DND-41 (cell line): ENCODE measurements around the gene EXOSC10.
"Not testable (repeated sequence)": the region's sequence is repeated elsewhere in the genome, so short reads cannot be mapped to it uniquely, and the experiment has no call there.

Source experiments
- ATAC-seq: fragments of 200-7000 bp; cut with Tn5 transposase; 3 replicates; pipeline ENCODE4 v1.9.1; 2021; ENCODE audit warnings: low read depth; ENCODE audit not compliant: insufficient read depth
- DNase-seq: peaks from one replicate; pipeline ENCODE4 v3.0.0-alpha.2; 2020
- H2AFZ ChIP-seq: 2 replicates; pipeline ENCODE4 v1.6.0; 2012; ENCODE audit warnings: low read depth, low read length
- H3K27ac ChIP-seq: 2 replicates; pipeline ENCODE4 v1.5.1; 2012; ENCODE audit warnings: low read length, inconsistent platforms
- H3K27me3 ChIP-seq: fragments of 200-600 bp; sonication (generic); 2 replicates; pipeline ENCODE4 v1.6.0; 2012; ENCODE audit warnings: low read length, mild to moderate bottlenecking, inconsistent platforms; ENCODE audit not compliant: insufficient read depth, poor library complexity
- H3K36me3 ChIP-seq: 2 replicates; pipeline ENCODE4 v1.5.1; 2012; ENCODE audit warnings: low read length, inconsistent platforms; ENCODE audit not compliant: insufficient read depth
- H3K4me1 ChIP-seq: 2 replicates; pipeline ENCODE4 v1.5.1; 2012; ENCODE audit warnings: mild to moderate bottlenecking, low read length; ENCODE audit not compliant: insufficient read depth
- H3K4me2 ChIP-seq: 2 replicates; pipeline ENCODE4 v1.6.0; 2012; ENCODE audit warnings: mild to moderate bottlenecking, moderate library complexity, low read length, inconsistent platforms; ENCODE audit not compliant: insufficient read depth
- H3K4me3 ChIP-seq, 2 experiments: fragments of 200-600 bp in 1 of 2; shearing (Covaris generic) in 1 of 2; 2 replicates each; pipeline ENCODE4 v1.5.1; 2012 to 2016; ENCODE audit warnings: inconsistent platforms in 2 of 2, low read length in 2 of 2, mild to moderate bottlenecking in 2 of 2, low read depth in 1 of 2, moderate library complexity in 1 of 2
- H3K79me2 ChIP-seq: 2 replicates; pipeline ENCODE4 v1.6.0; 2012; ENCODE audit warnings: low read length, inconsistent platforms; ENCODE audit not compliant: insufficient read depth
- H3K9ac ChIP-seq: 2 replicates; pipeline ENCODE4 v1.6.0; 2012; ENCODE audit warnings: low read depth, mild to moderate bottlenecking, inconsistent platforms, low read length, moderate library complexity
- H3K9me3 ChIP-seq: 2 replicates; pipeline ENCODE4 v1.5.1; 2012; ENCODE audit warnings: low read length, moderate library complexity, mild to moderate bottlenecking, inconsistent platforms; ENCODE audit not compliant: insufficient read depth, severe bottlenecking
- H4K20me1 ChIP-seq: 2 replicates; pipeline ENCODE4 v1.6.0; 2012; ENCODE audit warnings: low read length; ENCODE audit not compliant: insufficient read depth
- EZH2 ChIP-seq: IDR thresholded peaks from 3 replicates; pipeline ENCODE4 v1.6.1; 2012; ENCODE audit warnings: borderline replicate concordance, low read depth, mild to moderate bottlenecking, moderate library complexity, low read length, inconsistent platforms; ENCODE audit not compliant: severe bottlenecking
- TF ChIP-seq, protein P1 (sequence below): IDR thresholded peaks from 2 replicates; pipeline ENCODE4 v1.5.1; 2012; ENCODE audit warnings: borderline replicate concordance, low read length, moderate library complexity, mild to moderate bottlenecking; ENCODE audit not compliant: poor library complexity, severe bottlenecking; ENCODE audit errors: extremely low read depth

The EXOSC10 gene

GRCh38 chr1:11065796-11066195 is 33.9 kb downstream of the EXOSC10 start:
- Histone ChIP-seq H3K79me2 (peaks cover 10% of the 10 kb centered on the region; the same call in 1 of the 2 replicates), H3K9me3 (no peaks in the 10 kb centered on the region), H3K36me3 (peaks cover 66% of the 10 kb centered on the region), H3K27ac (no peak overlapping the region), H3K4me1 (peaks cover 11% of the 10 kb centered on the region), H4K20me1 (peaks cover 5% of the 10 kb centered on the region; the same call in 1 of the 2 replicates), H2AFZ (no peak overlapping the region), H3K4me3 (no peak overlapping the region), H3K9ac (no peak overlapping the region), H3K4me2 (no peak overlapping the region), H3K27me3 (no peaks in the 10 kb centered on the region)
- TF ChIP-seq EZH2: no peak
- TF ChIP-seq, protein P1, sequence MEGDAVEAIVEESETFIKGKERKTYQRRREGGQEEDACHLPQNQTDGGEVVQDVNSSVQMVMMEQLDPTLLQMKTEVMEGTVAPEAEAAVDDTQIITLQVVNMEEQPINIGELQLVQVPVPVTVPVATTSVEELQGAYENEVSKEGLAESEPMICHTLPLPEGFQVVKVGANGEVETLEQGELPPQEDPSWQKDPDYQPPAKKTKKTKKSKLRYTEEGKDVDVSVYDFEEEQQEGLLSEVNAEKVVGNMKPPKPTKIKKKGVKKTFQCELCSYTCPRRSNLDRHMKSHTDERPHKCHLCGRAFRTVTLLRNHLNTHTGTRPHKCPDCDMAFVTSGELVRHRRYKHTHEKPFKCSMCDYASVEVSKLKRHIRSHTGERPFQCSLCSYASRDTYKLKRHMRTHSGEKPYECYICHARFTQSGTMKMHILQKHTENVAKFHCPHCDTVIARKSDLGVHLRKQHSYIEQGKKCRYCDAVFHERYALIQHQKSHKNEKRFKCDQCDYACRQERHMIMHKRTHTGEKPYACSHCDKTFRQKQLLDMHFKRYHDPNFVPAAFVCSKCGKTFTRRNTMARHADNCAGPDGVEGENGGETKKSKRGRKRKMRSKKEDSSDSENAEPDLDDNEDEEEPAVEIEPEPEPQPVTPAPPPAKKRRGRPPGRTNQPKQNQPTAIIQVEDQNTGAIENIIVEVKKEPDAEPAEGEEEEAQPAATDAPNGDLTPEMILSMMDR: no peak
- no peak for DNase-seq
- ATAC-seq: no peak

GRCh38 chr1:11064942-11065341 is 34.7 kb downstream of the EXOSC10 start:
- no peak overlapping the region for H3K4me3 ChIP-seq
- H3K4me2 ChIP-seq: no peak overlapping the region
- H3K9ac ChIP-seq: no peak overlapping the region
- peaks cover 16% of the 10 kb centered on the region for H3K4me1 ChIP-seq
- ATAC-seq: no peak
- H3K9me3 ChIP-seq: no peaks in the 10 kb centered on the region
- H3K27me3 ChIP-seq: no peaks in the 10 kb centered on the region
- DNase-seq: no peak
- no peak for TF ChIP-seq EZH2
- TF ChIP-seq, protein P1: no peak
- peaks cover 5% of the 10 kb centered on the region; the same call in 1 of the 2 replicates for H4K20me1 ChIP-seq
- H3K36me3 ChIP-seq: peaks cover 58% of the 10 kb centered on the region
- H3K79me2 ChIP-seq: peaks cover 17% of the 10 kb centered on the region
- no peak overlapping the region for H3K27ac ChIP-seq
- H2AFZ ChIP-seq: no peak overlapping the region

- DNase-seq: peak; percentile 39
- H3K27ac ChIP-seq, ATAC-seq: not testable (repeated sequence)
These were observed 35.6 kb downstream of the EXOSC10 start for GRCh38 chr1:11063937-11064537.

More at GRCh38 chr1:11063937-11064537, 35.6 kb downstream of the EXOSC10 start:
- H3K4me1 ChIP-seq: peaks cover 19% of the 10 kb centered on the region
- H3K4me2 ChIP-seq, H2AFZ ChIP-seq, H3K9ac ChIP-seq, H4K20me1 ChIP-seq, H3K9me3 ChIP-seq, H3K27me3 ChIP-seq, H3K4me3 ChIP-seq: not testable (repeated sequence)
- H3K79me2 ChIP-seq: peaks cover 24% of the 10 kb centered on the region
- H3K36me3 ChIP-seq: peaks cover 50% of the 10 kb centered on the region
- TF ChIP-seq, protein P1: peak; percentile 57
